Thymus (tissue), 11 donors: ENCODE data around the gene BRPF3. TPM values are rescaled to one million over a fixed set of nuclear protein-coding genes. Genes with fewer than 3 reads are reported as not detected.
A peak's percentile ranks its signal among the peaks of the same experiment; 100 is the strongest.

Source experiments
- DNase-seq, 9 donors: peaks; one replicate each; pipeline ENCODE4 v3.0.0-alpha.2; 2013; ENCODE audit warnings: low spot score in 9 of 9, low read depth in 6 of 9, missing footprints in 1 of 9
- H3K27ac ChIP-seq, 2 donors: one replicate each; pipeline ENCODE4 v1.5.1; 2013; ENCODE audit warnings: control low read depth in 1 of 2, low read depth in 1 of 2, low read length in 1 of 2, mild to moderate bottlenecking in 1 of 2, moderate library complexity in 1 of 2
- H3K27me3 ChIP-seq, 2 donors: one replicate each; pipeline ENCODE4 v1.5.1; 2013; ENCODE audit warnings: low read length in 1 of 2; ENCODE audit not compliant: control insufficient read depth in 2 of 2, insufficient read depth in 1 of 2
- H3K36me3 ChIP-seq, 2 donors: one replicate each; pipeline ENCODE4 v1.5.1; 2013; ENCODE audit warnings: low read length in 1 of 2, mild to moderate bottlenecking in 1 of 2, moderate library complexity in 1 of 2; ENCODE audit not compliant: control insufficient read depth in 2 of 2, insufficient read depth in 2 of 2
- H3K4me1 ChIP-seq, 2 donors: one replicate each; pipeline ENCODE4 v1.5.1; 2013; ENCODE audit warnings: low read length in 2 of 2; ENCODE audit not compliant: control insufficient read depth in 2 of 2, insufficient read depth in 2 of 2
- H3K4me3 ChIP-seq, 2 donors: one replicate each; pipeline ENCODE4 v1.5.1; 2013; ENCODE audit warnings: low read length in 2 of 2, control low read depth in 1 of 2, mild to moderate bottlenecking in 1 of 2
- H3K9me3 ChIP-seq, 2 donors: one replicate each; pipeline ENCODE4 v1.5.1; 2013; ENCODE audit warnings: low read length in 1 of 2, mild to moderate bottlenecking in 1 of 2; ENCODE audit not compliant: control insufficient read depth in 2 of 2, insufficient read depth in 1 of 2
- WGBS: extraction: QIAGEN DNeasy Blood & Tissue Kit; methylation state at CpG from one replicate; pipeline ENCODE4 v1.1.7; 2013; 5-methylcytosine and 5-hydroxymethylcytosine counted together
- polyA plus RNA-seq: library from polyadenylated mRNA; stranded (reverse); fragments of 200-250 nt; gene quantifications from one replicate; pipeline ENCODE4 v1.2.3, GENCODE V29; 2013
- total RNA-seq: library from RNA; stranded (reverse); fragments of 120-200 nt; gene quantifications from one replicate; pipeline ENCODE4 v1.2.4, GENCODE V29; 2013
- donor health status: healthy.

The BRPF3 gene
- total and polyA plus RNA-seq, 2 donors, result 5.4 to 9.9 TPM

DNA sequence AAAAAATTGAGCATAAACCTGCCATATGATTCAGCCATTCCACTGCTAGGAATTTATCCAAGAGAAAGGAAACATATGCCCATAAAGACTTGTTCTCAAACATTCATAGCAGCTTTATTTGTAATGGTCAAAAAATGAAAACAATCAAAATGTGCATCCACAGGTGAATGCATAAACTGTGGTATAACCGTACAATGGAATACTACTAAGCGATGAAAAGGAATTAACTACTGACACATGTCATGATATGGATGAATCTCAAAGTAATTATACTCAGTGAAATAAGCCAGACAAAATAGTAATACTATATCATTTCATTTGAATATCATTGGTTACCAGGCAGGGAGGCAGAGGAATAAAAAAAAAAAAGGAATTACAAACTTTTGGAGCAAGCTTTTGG, 25.8 kb upstream of the BRPF3 start:
- H3K4me3 ChIP-seq, result no peak overlapping the region
- 98% methylated on average over 2 of the region's 2 CpGs for WGBS
- H3K27me3 ChIP-seq, result no peaks in the 10 kb centered on the region
- DNase-seq, result no peak
- H3K27ac ChIP-seq, result no peak overlapping the region
- H3K4me1 ChIP-seq, result peaks cover 0 to 3% of the 10 kb centered on the region in 2 donors
- no peaks in the 10 kb centered on the region for H3K36me3 ChIP-seq
- no peaks in the 10 kb centered on the region for H3K9me3 ChIP-seq

DNA sequence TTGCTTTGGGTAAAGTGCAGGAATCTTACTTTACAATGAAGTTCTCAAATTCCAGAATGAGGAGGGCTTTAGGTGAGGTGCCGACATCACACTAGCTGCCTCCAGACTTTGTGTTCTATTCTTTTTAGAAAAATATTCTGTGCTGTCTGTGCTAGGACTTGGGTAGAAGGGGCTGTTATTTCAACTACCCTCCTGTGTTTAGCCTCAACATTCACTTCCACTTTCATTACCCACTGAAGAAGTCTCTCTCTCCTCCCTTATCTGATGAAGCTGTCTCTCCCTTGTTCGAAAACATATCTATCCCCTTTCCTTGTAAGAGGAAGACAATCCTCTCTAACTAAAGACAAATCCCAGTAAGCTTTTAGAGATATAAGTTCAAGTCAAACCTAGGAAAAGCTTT, 25.0 kb upstream of the BRPF3 start:
- WGBS, result 62% methylated on average over 2 of the region's 2 CpGs
- Histone ChIP-seq H3K27ac (no peak overlapping the region), H3K9me3 (no peaks in the 10 kb centered on the region), H3K36me3 (no peaks in the 10 kb centered on the region), H3K4me1 (peaks cover 0 to 3% of the 10 kb centered on the region in 2 donors), H3K4me3 (no peak overlapping the region), H3K27me3 (no peaks in the 10 kb centered on the region)
- DNase-seq, result peak in 1 of 9 donors; percentile 20

DNA sequence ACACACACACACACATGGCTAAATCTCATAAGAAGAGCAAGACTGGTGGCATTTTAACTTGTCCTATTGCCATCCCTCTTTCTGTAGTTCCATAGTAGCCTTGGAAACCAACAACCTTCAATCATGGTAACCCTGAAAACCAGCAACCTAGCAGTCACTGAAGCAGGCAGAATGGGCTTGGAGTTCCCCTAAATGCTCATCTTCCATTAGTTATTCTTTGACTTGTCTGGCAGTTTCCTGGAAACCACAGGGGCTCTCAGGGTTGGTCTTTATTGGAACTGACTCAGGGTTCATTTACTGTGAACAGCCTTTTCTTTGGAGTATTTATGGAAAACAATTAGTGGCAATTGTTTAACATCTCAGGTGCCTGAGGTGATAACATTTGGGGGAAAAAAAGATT, 19.4 kb upstream of the BRPF3 start:
- Histone ChIP-seq H3K27me3 (no peaks in the 10 kb centered on the region), H3K9me3 (peaks cover 0 to 4% of the 10 kb centered on the region in 2 donors), H3K4me3 (no peak overlapping the region), H3K4me1 (no peaks in the 10 kb centered on the region), H3K27ac (no peak overlapping the region), H3K36me3 (no peaks in the 10 kb centered on the region)
- DNase-seq, result no peak

DNA sequence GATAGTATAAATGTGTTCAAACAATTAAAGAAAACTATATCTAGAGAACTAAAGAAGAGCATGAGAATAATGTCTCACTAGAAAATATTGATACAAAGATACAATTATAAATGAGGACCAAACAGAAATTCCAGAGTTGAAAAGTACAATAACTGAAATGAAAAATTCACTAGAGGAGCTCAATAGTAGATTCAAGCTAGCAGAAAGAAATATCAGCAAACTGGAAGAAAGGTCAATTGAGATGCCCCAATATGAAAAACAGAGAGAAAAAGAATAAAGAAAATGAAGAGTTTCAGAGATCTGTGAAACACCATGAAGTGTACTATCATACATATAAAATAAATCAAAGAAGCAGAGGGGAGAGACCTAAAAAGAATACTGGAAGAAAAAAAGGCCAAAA, 18.0 kb upstream of the BRPF3 start:
- DNase-seq, result no peak
- Histone ChIP-seq H3K4me1 (no peaks in the 10 kb centered on the region), H3K27me3 (no peaks in the 10 kb centered on the region), H3K9me3 (peaks cover 0 to 4% of the 10 kb centered on the region in 2 donors), H3K36me3 (no peaks in the 10 kb centered on the region), H3K4me3 (no peak overlapping the region), H3K27ac (no peak overlapping the region)

DNA sequence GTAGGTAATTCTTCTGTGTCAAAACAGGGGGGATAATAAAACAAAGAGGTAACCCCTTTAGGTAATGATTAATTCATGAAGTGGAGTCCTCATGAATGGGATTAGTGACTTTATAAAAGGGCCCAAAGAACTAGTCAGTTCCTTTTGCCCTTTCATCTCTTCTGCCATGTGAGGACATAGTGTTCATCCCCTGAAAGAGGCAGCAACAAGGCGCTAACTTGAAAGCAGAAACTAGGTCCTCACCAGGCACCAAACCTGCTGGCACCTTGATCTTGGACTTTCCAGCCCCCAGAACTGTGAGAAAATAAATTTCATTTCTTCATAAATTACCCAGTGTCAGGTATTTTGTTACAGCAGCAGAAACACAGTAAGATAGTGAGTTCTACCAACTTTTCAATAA, 16.4 kb upstream of the BRPF3 start:
- Histone ChIP-seq H3K9me3 (peaks cover 0 to 4% of the 10 kb centered on the region in 2 donors), H3K36me3 (no peaks in the 10 kb centered on the region), H3K27ac (no peak overlapping the region), H3K4me1 (no peaks in the 10 kb centered on the region), H3K4me3 (no peak overlapping the region), H3K27me3 (no peaks in the 10 kb centered on the region)
- DNase-seq, result no peak
- 98% methylated on average over 1 of the region's 1 CpG for WGBS

DNA sequence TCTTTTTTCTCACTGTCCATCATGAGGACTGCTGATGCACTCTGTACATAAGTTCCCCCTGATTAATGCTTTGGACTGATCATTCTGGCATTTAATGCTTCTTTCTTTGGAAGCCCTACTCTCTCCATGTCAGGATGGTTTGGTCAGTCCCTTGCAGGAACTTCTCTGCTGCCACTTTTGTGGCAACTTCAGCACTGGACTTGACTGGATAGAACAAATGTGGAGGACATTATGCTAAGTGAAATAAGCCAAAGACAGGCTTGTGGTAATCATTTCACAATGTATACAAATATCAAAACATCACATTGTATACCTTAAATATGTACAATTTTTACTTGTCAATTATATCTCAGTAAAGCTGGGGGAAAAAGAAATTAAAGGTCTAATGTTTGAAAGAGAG, 12.2 kb upstream of the BRPF3 start:
- DNase-seq, result no peak
- no peak overlapping the region for H3K4me3 ChIP-seq
- no peaks in the 10 kb centered on the region for H3K27me3 ChIP-seq
- H3K27ac ChIP-seq, result no peak overlapping the region
- H3K36me3 ChIP-seq, result no peaks in the 10 kb centered on the region
- no peaks in the 10 kb centered on the region for H3K4me1 ChIP-seq
- no peaks in the 10 kb centered on the region for H3K9me3 ChIP-seq

DNA sequence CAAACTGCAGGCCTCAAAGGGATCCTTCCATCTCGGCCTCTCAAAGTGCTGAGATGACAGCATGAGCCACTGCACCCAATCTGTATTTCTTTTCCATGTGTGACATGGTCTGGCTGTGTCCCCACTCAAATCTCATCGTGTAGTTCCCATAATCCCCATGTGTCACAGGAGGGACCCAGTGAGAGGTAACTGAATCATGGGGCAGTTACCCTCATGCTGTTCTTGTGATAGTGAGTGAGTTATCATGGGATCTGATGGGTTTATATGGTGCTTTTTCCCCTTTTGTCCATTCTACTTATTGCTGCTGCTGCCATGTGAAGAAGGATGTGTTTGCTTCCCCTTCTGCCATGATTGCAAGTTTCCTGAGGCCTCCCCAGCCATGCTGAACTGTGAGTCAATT, 10.3 kb upstream of the BRPF3 start:
- Histone ChIP-seq H3K36me3 (no peaks in the 10 kb centered on the region), H3K9me3 (no peaks in the 10 kb centered on the region), H3K4me1 (no peaks in the 10 kb centered on the region), H3K27ac (no peak overlapping the region), H3K4me3 (no peak overlapping the region), H3K27me3 (no peaks in the 10 kb centered on the region)
- whole genome bisulfite sequencing, result 99% methylated on average over 2 of the region's 2 CpGs
- DNase-seq, result no peak

DNA sequence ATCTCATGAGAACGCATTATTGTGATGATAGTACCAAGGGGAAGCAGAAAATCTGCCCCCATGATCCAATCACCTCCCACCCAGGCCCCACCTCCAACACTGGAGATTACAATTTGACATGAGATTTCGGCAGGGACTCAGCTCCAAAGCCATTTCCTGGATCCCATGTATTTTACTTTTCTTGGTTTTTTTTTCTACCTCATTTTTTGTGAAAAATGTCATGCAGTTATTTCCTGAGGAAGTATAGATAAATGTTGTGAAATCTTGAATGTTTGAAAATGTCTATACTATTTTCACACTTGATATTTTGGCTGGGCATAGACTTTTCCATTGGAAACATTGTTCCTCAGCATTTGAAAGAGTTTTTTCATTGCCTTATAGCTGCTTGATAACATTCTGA, 9.1 kb upstream of the BRPF3 start:
- 88% methylated on average over 2 of the region's 2 CpGs for WGBS
- Histone ChIP-seq H3K9me3 (no peaks in the 10 kb centered on the region), H3K27ac (no peak overlapping the region)

DNA sequence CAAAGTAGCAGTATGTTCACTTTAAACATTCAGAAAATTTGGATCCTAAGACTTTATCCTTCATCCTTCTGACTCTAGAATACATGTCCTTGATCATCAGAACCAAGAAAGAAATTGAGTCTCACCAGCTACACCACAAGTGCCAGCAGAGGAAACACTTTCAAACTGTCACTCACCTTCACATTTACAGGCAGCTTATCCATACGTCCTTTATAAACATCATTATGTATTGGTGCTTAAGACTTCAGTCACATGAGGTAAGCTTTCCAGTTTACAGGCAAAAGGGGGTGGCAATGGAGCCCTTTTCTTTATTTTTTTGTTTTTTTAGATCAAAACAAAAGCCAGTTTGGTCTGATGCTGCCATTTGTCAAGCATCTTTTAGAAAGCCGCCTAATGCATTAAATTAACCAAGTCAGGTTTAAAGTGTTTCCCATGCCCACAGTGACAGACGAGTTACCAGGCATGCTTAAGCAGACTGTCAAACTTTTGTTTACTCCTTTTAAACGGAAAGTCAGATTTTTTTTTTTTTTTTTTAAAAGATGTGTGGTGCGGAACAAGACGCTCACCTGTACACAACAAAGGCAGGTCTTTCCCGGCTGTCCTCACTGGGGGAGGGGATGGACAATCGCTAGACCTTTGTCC, 952 bp upstream of the BRPF3 start:
- H3K9me3 ChIP-seq, result no peaks in the 10 kb centered on the region
- peak overlapping the region; percentile 66 to 93 for H3K4me3 ChIP-seq
- no peaks in the 10 kb centered on the region for H3K27me3 ChIP-seq
- DNase-seq, result peak in 4 of 9 donors; percentile 18 to 68 (median 40)
- H3K4me1 ChIP-seq, result peaks cover 5 to 20% of the 10 kb centered on the region in 2 donors
- peaks cover 4 to 7% of the 10 kb centered on the region in 2 donors for H3K36me3 ChIP-seq
- H3K27ac ChIP-seq, result peak overlapping the region; percentile 81 to 98
- WGBS, result 14% methylated on average over 8 of the region's 8 CpGs

More for the DNA sequence above, 9.1 kb upstream of the BRPF3 start:
- Histone ChIP-seq H3K4me1 (no peaks in the 10 kb centered on the region), H3K36me3 (no peaks in the 10 kb centered on the region), H3K27me3 (no peaks in the 10 kb centered on the region), H3K4me3 (no peak overlapping the region)
- DNase-seq, result no peak
